IMR-90 (cell line): ENCODE measurements around the gene MCRS1. TPM values are rescaled to one million over a fixed set of nuclear protein-coding genes. Genes with fewer than 3 reads are reported as not detected.

Experiments
- ATAC-seq: fragments of 200-7000 bp; cut with Tn5 transposase; 2 replicates; pipeline ENCODE4 v1.9.1; 2020; ENCODE audit warnings: low read depth, mild to moderate bottlenecking, moderate library complexity
- BruUV-seq: library from RNA; stranded (reverse); fragments of 400-500 nt; replicated peaks from 2 replicates; lab custom pipeline; 2021; lab: Mats Ljungman, UMichigan
- CTCF ChIA-PET: fragments of 300-600 bp; formaldehyde crosslinking; extraction: SDS; loops from one replicate; lab custom pipeline; 2021; ENCODE audit warnings: antibody characterized with exemption; lab: Yijun Ruan, JAX
- POLR2A ChIA-PET: fragments of 300-600 bp; sonication (Branson Sonifier 250); formaldehyde crosslinking; loops from one replicate; lab custom pipeline; 2022; ENCODE audit warnings: antibody characterized with exemption; ENCODE audit not compliant: unreplicated experiment; lab: Charles Lee
- DNase-seq: peaks from one replicate; pipeline ENCODE4 v3.0.0; 2013
- H2AFZ ChIP-seq: replicated peaks from 2 replicates; pipeline ENCODE3; 2013; ENCODE audit warnings: low read length, mild to moderate bottlenecking; ENCODE audit not compliant: poor library complexity
- H2AK5ac ChIP-seq: 2 replicates; pipeline ENCODE4 v1.6.1; 2013; ENCODE audit warnings: low read depth, low read length, inconsistent platforms
- H2AK9ac ChIP-seq: replicated peaks from 2 replicates; pipeline ENCODE3; 2013; ENCODE audit warnings: mild to moderate bottlenecking, low read depth, low read length, moderate library complexity; ENCODE audit not compliant: poor library complexity
- H2BK120ac ChIP-seq: 2 replicates; pipeline ENCODE4 v1.6.1; 2013; ENCODE audit warnings: low read depth, low read length, inconsistent platforms
- H2BK15ac ChIP-seq: 3 replicates; pipeline ENCODE4 v1.6.1; 2013; ENCODE audit warnings: low read depth, low read length, inconsistent platforms
- H2BK20ac ChIP-seq: 2 replicates; pipeline ENCODE4 v1.6.1; 2013; ENCODE audit warnings: low read depth, mild to moderate bottlenecking, inconsistent platforms, low read length, moderate library complexity
- H2BK5ac ChIP-seq: 2 replicates; pipeline ENCODE4 v1.6.1; 2013; ENCODE audit warnings: mild to moderate bottlenecking, low read depth, low read length, inconsistent platforms; ENCODE audit not compliant: poor library complexity, severe bottlenecking
- H3K14ac ChIP-seq: replicated peaks from 2 replicates; pipeline ENCODE4 v1.6.1; 2013; ENCODE audit warnings: low read depth, low read length, inconsistent platforms
- H3K18ac ChIP-seq: 2 replicates; pipeline ENCODE4 v1.6.1; 2013; ENCODE audit warnings: low read depth, low read length, control low read depth
- H3K23ac ChIP-seq: 2 replicates; pipeline ENCODE4 v1.6.1; 2013; ENCODE audit warnings: low read depth, low read length, inconsistent platforms
- H3K27ac ChIP-seq: 2 replicates; pipeline ENCODE4 v1.5.1; 2013; ENCODE audit warnings: mild to moderate bottlenecking, control low read depth, low read length; ENCODE audit not compliant: insufficient read depth
- H3K27me3 ChIP-seq: 2 replicates; pipeline ENCODE4 v1.6.1; 2013; ENCODE audit warnings: low read length; ENCODE audit not compliant: control insufficient read depth, insufficient read depth
- H3K36me3 ChIP-seq: 2 replicates; pipeline ENCODE4 v1.6.1; 2013; ENCODE audit warnings: low read length, mixed read lengths; ENCODE audit not compliant: control insufficient read depth, insufficient read depth
- H3K4ac ChIP-seq: 2 replicates; pipeline ENCODE4 v1.6.1; 2013; ENCODE audit warnings: low read depth, low read length, inconsistent platforms
- H3K4me1 ChIP-seq: 2 replicates; pipeline ENCODE4 v1.6.1; 2013; ENCODE audit warnings: low read length, mixed read lengths; ENCODE audit not compliant: control insufficient read depth, insufficient read depth
- H3K4me2 ChIP-seq: 2 replicates; pipeline ENCODE4 v1.6.1; 2013; ENCODE audit warnings: low read depth, mild to moderate bottlenecking, control low read depth, low read length, moderate library complexity
- H3K4me3 ChIP-seq: 2 replicates; pipeline ENCODE4 v1.5.1; 2013; ENCODE audit warnings: low read depth, mild to moderate bottlenecking, control low read depth, low read length, moderate library complexity; ENCODE audit not compliant: insufficient read depth
- H3K56ac ChIP-seq: 2 replicates; pipeline ENCODE4 v1.6.1; 2013; ENCODE audit warnings: low read length, inconsistent platforms; ENCODE audit not compliant: insufficient read depth; ENCODE audit errors: extremely low read depth
- H3K79me1 ChIP-seq, 2 experiments: 2 replicates each; pipeline ENCODE4 v1.6.1; 2013; ENCODE audit warnings: low read length in 2 of 2, inconsistent platforms in 1 of 2, low read depth in 1 of 2
- H3K9ac ChIP-seq: 2 replicates; pipeline ENCODE4 v1.6.1; 2013; ENCODE audit warnings: low read depth, low read length, control low read depth
- H3K9me1 ChIP-seq: 2 replicates; pipeline ENCODE4 v1.6.1; 2013; ENCODE audit warnings: low read length, inconsistent platforms; ENCODE audit not compliant: insufficient read depth
- H3K9me3 ChIP-seq: 2 replicates; pipeline ENCODE4 v1.6.1; 2013; ENCODE audit warnings: low read length; ENCODE audit not compliant: control insufficient read depth, insufficient read depth
- H4K20me1 ChIP-seq: 2 replicates; pipeline ENCODE4 v1.6.1; 2013; ENCODE audit warnings: low read length, inconsistent platforms; ENCODE audit not compliant: insufficient read depth
- H4K5ac ChIP-seq: 2 replicates; pipeline ENCODE4 v1.6.1; 2013; ENCODE audit warnings: mild to moderate bottlenecking, low read depth, low read length, control low read depth
- H4K8ac ChIP-seq, 2 experiments: 2 replicates each; pipeline ENCODE4 v1.6.1; 2013; ENCODE audit warnings: low read depth in 2 of 2, low read length in 2 of 2, control low read depth in 1 of 2, inconsistent platforms in 1 of 2
- H4K91ac ChIP-seq: 2 replicates; pipeline ENCODE4 v1.6.1; 2013; ENCODE audit warnings: low read depth, low read length, inconsistent platforms; ENCODE audit not compliant: insufficient read depth
- FOS ChIP-seq: fragments of 150-350 bp; IDR thresholded peaks from 2 replicates; pipeline ENCODE4 v1.6.1; 2016; ENCODE audit warnings: low read depth, low read length
- NFE2L2 ChIP-seq: fragments of 150-350 bp; IDR thresholded peaks from 2 replicates; pipeline ENCODE4 v1.6.1; 2016; ENCODE audit warnings: low read depth, mild to moderate bottlenecking, low read length
- USF2 ChIP-seq: fragments of 150-350 bp; IDR thresholded peaks from 2 replicates; pipeline ENCODE4 v1.6.1; 2017; ENCODE audit warnings: mild to moderate bottlenecking, antibody characterized with exemption, low read length, low read depth
- WGBS, 2 experiments: methylation state at CpG; one replicate each; pipeline versions ENCODE4 v1.1.5 to v1.1.7; 2013; ENCODE audit warnings: missing lambda C conversion rate in 2 of 2; ENCODE audit not compliant: insufficient read length in 1 of 2; ENCODE audit errors: extremely low coverage in 2 of 2; 5-methylcytosine and 5-hydroxymethylcytosine counted together
- dilution Hi-C: fragments of 300-500 bp; cut with HindIII; formaldehyde crosslinking; loops from one replicate; pipeline ENCODE4 v1.14.3; 2018; ENCODE audit warnings: low sequenced_read_pairs; ENCODE audit not compliant: unreplicated experiment
- in situ Hi-C: fragments of 300-500 bp; cut with MboI; formaldehyde crosslinking; loops from 3 replicates; pipeline ENCODE4 v1.14.3; 2019; ENCODE audit warnings: low sequenced_read_pairs, inconsistent platforms, mixed read lengths
- intact Hi-C: fragments of 100-400 bp; cut with micrococcal nuclease; formaldehyde crosslinking; loops from 2 replicates; pipeline ENCODE4 v1.10.0; 2022
- polyA plus RNA-seq, 3 experiments: library from polyadenylated mRNA; depleted of rRNA; stranded (reverse); fragments of >200 nt; gene quantifications; 2 replicates each; pipeline ENCODE4 v1.2.3, GENCODE V29; 2012; ENCODE audit warnings: low replicate concordance in 1 of 3
- total RNA-seq: library from RNA; depleted of rRNA; stranded (reverse); fragments of >200 nt; gene quantifications from 2 replicates; pipeline ENCODE4 v1.2.3, GENCODE V29; 2012

The MCRS1 gene
- total and polyA plus RNA-seq, 2 of the 4 experiments (the other 2 are of a cell fraction), result 72.9 to 73.2 TPM

- H3K9me1 ChIP-seq, result no peaks in the 10 kb centered on the region
- WGBS, 2 experiments, result 67% methylated on average over 3 of the region's 12 CpGs; no CpG with 5 or more reads in 1 of the 2 experiments
Observed at GRCh38 chr12:49556391-49557186, 11.4 kb downstream of the MCRS1 start.

More at GRCh38 chr12:49556391-49557186, 11.4 kb downstream of the MCRS1 start:
- TF ChIP-seq USF2, result no peak
- no peak for TF ChIP-seq FOS
- no peak for TF ChIP-seq NFE2L2
- POLR2A ChIA-PET, result no interaction called here
- Histone ChIP-seq H4K91ac (no peak overlapping the region), H2AFZ (no peak overlapping the region), H4K8ac (no peak overlapping the region), H3K4me1 (no peaks in the 10 kb centered on the region), H3K56ac (no peak overlapping the region), H3K18ac (no peak overlapping the region), H3K4ac (no peak overlapping the region), H2AK9ac (no peak overlapping the region), H3K4me3 (no peak overlapping the region), H4K20me1 (no peaks in the 10 kb centered on the region), H3K23ac (no peak overlapping the region), H3K27me3 (peaks cover 15% of the 10 kb centered on the region), H3K9me3 (no peaks in the 10 kb centered on the region), H3K4me2 (no peak overlapping the region), H2BK120ac (no peak overlapping the region), H4K5ac (no peak overlapping the region), H2BK5ac (no peak overlapping the region), H3K9ac (no peak overlapping the region), H3K79me1 (no peaks in the 10 kb centered on the region), H3K27ac (no peak overlapping the region), H2BK20ac (no peak overlapping the region), H2BK15ac (no peak overlapping the region), H3K14ac (no peak overlapping the region), H3K36me3 (peaks cover 38% of the 10 kb centered on the region), H2AK5ac (no peak overlapping the region)
- no TSS peak for BruUV-seq
- no peak for DNase-seq
- ATAC-seq, result peak; percentile 35; the same call in 1 of the 2 replicates
- in situ Hi-C loops (no loop called here), intact Hi-C loops (no loop called here), dilution Hi-C loops (no loop called here)
- CTCF ChIA-PET, result no interaction called here
